ENCODE measurements around the gene D2HGDH. TPM values are rescaled to one million over a fixed set of nuclear protein-coding genes. Genes with fewer than 3 reads are reported as not detected.

The D2HGDH gene
- total and polyA plus RNA-seq, 2 donors from 2014 or later: 37.0 to 49.3 TPM

DNA sequence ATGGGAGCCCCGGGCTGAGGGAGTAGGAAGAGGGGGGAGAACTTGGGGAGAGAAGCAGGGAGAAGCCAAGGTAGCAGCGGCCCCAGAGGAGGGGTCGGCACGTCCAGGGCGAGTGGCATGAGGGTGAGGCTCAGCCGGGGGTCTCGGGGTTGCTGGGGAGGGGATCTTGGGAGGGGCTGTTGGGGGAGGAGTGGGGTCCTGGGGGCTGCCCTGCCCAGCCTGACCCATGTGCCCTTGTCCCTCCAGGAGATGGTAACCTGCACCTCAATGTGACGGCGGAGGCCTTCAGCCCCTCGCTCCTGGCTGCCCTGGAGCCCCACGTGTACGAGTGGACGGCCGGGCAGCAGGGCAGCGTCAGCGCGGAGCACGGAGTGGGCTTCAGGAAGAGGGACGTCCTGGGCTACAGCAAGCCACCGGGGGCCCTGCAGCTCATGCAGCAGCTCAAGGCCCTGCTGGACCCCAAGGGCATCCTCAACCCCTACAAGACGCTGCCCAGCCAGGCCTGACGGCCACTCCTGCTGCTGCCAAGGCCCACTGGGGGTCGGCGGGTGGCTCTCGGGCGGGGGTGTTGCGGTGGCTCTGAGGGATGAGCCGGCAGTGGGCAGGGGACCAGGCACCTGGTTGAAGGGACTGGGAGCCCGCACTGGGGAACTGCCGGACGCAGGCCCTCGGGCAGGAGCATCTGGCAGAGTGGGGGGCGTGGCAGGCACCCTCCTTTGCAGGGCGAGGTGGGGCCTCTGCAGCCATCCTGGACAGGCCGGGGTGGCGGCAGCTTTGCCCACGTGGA is 33.2 kb downstream of the D2HGDH start:
- TF ChIP-seq, protein P1, sequence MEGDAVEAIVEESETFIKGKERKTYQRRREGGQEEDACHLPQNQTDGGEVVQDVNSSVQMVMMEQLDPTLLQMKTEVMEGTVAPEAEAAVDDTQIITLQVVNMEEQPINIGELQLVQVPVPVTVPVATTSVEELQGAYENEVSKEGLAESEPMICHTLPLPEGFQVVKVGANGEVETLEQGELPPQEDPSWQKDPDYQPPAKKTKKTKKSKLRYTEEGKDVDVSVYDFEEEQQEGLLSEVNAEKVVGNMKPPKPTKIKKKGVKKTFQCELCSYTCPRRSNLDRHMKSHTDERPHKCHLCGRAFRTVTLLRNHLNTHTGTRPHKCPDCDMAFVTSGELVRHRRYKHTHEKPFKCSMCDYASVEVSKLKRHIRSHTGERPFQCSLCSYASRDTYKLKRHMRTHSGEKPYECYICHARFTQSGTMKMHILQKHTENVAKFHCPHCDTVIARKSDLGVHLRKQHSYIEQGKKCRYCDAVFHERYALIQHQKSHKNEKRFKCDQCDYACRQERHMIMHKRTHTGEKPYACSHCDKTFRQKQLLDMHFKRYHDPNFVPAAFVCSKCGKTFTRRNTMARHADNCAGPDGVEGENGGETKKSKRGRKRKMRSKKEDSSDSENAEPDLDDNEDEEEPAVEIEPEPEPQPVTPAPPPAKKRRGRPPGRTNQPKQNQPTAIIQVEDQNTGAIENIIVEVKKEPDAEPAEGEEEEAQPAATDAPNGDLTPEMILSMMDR (IDR thresholded peaks at IDR 0.05; ENCODE audit: borderline replicate concordance, extremely low read depth, insufficient read depth): no peak
- FAIRE-seq (no peak), DNase-seq (peak in 2 of 5 donors; percentile 44 to 75)
- Histone ChIP-seq H3K4me1 (ENCODE audit: control insufficient read depth in 2 of 3, insufficient read depth in 2 of 3, low read depth in 1 of 3, low read length in 3 of 3) (peaks cover 0 to 16% (median 10%) of the 10 kb centered on the region in 3 donors), H3K27ac (ENCODE audit: low read depth in 2 of 2, low read length in 2 of 2) (no peak overlapping the region), H3K9me3 (ENCODE audit: control insufficient read depth in 2 of 3, insufficient read depth in 1 of 3, low read length in 3 of 3) (no peaks in the 10 kb centered on the region), H3K4me3 (ENCODE audit: low read length in 3 of 3) (no peak overlapping the region), H3K36me3 (ENCODE audit: control insufficient read depth in 2 of 3, insufficient read depth in 3 of 3, low read length in 3 of 3) (peaks cover 0 to 2% (median 0%) of the 10 kb centered on the region in 3 donors), H3K27me3 (ENCODE audit: control insufficient read depth, insufficient read depth, low read length) (no peaks in the 10 kb centered on the region), H3K9ac (ENCODE audit: low read length in 3 of 3) (no peak overlapping the region)
- intact Hi-C loops (cut with DNase I): no loop called here

DNA sequence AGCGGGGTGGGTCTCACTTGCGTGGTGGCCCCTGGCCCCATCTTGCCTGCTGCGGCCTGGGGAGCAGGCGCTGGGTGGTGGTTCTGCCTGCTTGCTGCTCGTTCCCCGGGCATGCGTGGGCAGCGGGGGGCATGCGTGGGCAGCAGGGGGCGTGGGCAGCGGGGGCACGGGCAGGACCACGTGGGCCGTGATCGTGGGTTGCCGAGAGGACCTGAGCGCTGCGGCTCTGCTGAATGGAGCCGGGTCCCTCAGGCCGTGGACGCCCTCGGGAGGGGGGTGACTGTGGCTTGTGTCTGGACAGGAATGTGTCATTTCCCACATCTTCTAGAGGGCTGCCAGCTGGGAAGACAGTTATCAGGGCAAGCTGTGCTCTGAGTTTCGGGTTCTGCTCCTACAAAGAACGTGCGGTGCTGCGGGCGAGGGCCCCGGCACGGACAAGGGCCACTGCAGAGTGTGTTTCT is 33.9 kb downstream of the D2HGDH start:
- Histone ChIP-seq H3K36me3 (ENCODE audit: control insufficient read depth in 2 of 3, insufficient read depth in 3 of 3, low read length in 3 of 3) (peaks cover 0 to 2% (median 0%) of the 10 kb centered on the region in 3 donors), H3K27ac (ENCODE audit: low read depth in 2 of 2, low read length in 2 of 2) (no peak overlapping the region), H3K9me3 (ENCODE audit: control insufficient read depth in 2 of 3, insufficient read depth in 1 of 3, low read length in 3 of 3) (no peaks in the 10 kb centered on the region), H3K4me1 (ENCODE audit: control insufficient read depth in 2 of 3, insufficient read depth in 2 of 3, low read depth in 1 of 3, low read length in 3 of 3) (peaks cover 0 to 16% (median 10%) of the 10 kb centered on the region in 3 donors), H3K9ac (ENCODE audit: low read length in 3 of 3) (no peak overlapping the region), H3K27me3 (ENCODE audit: control insufficient read depth, insufficient read depth, low read length) (no peaks in the 10 kb centered on the region), H3K4me3 (ENCODE audit: low read length in 3 of 3) (no peak overlapping the region)
- TF ChIP-seq, protein P1 (IDR thresholded peaks at IDR 0.05; ENCODE audit: borderline replicate concordance, extremely low read depth, insufficient read depth): no peak
- intact Hi-C loops (cut with DNase I): no loop called here
- DNase-seq: no peak
- FAIRE-seq: no peak

DNA sequence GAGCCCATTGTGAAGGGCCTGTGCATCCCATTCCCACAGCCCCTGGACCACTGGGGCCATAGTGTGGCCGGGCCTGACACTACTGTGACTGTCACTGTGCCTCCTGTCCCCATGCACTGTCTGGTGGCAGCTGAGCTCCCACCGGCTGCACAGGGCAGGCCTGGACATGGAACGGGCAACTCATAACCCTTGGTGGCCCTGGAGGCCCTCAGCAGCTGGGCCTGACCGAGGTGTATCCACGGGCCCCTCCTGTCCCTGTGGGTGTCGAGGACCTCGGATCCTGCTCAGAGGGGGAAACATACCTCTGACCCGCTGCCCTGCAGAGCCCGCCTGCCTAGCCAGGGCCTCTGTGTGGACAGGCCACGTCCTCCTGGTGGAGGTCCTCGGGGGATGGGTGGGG is 34.4 kb downstream of the D2HGDH start:
- Histone ChIP-seq H3K27ac (ENCODE audit: low read depth in 2 of 2, low read length in 2 of 2) (no peak overlapping the region), H3K4me3 (ENCODE audit: low read length in 3 of 3) (no peak overlapping the region), H3K9me3 (ENCODE audit: control insufficient read depth in 2 of 3, insufficient read depth in 1 of 3, low read length in 3 of 3) (no peaks in the 10 kb centered on the region), H3K4me1 (ENCODE audit: control insufficient read depth in 2 of 3, insufficient read depth in 2 of 3, low read depth in 1 of 3, low read length in 3 of 3) (peaks cover 0 to 16% (median 10%) of the 10 kb centered on the region in 3 donors), H3K36me3 (ENCODE audit: control insufficient read depth in 2 of 3, insufficient read depth in 3 of 3, low read length in 3 of 3) (peaks cover 0 to 2% (median 0%) of the 10 kb centered on the region in 3 donors), H3K27me3 (ENCODE audit: control insufficient read depth, insufficient read depth, low read length) (no peaks in the 10 kb centered on the region), H3K9ac (ENCODE audit: low read length in 3 of 3) (no peak overlapping the region)
- TF ChIP-seq, protein P1 (IDR thresholded peaks at IDR 0.05; ENCODE audit: borderline replicate concordance, extremely low read depth, insufficient read depth): no peak
- intact Hi-C loops (cut with DNase I): no loop called here
- DNase-seq (peak in 1 of 5 donors; percentile 36), FAIRE-seq (no peak)

Measured in kidney (tissue), 14 donors.